Tibial nerve (tissue), 4 donors: ENCODE measurements around the gene SH3RF2.

ENCODE experiments used
- EP300 ChIP-seq, 2 donors: sonication (generic); formaldehyde crosslinking; IDR thresholded peaks; one replicate each; pipeline ENCODE4 v1.6.1; 2017; ENCODE audit warnings: antibody characterized with exemption in 2 of 2, mild to moderate bottlenecking in 1 of 2
- TF ChIP-seq, protein P1 (sequence below), 5 experiments: fragments of 200-600 bp in 3 of 5; fragments of 450-650 bp in 2 of 5; sonication (generic) in 3 of 5; IDR thresholded peaks; one replicate each; pipeline ENCODE4 v1.5.1; 2016 to 2019; ENCODE audit warnings: antibody characterized with exemption in 5 of 5, mild to moderate bottlenecking in 3 of 5, moderate library complexity in 2 of 5

DNA sequence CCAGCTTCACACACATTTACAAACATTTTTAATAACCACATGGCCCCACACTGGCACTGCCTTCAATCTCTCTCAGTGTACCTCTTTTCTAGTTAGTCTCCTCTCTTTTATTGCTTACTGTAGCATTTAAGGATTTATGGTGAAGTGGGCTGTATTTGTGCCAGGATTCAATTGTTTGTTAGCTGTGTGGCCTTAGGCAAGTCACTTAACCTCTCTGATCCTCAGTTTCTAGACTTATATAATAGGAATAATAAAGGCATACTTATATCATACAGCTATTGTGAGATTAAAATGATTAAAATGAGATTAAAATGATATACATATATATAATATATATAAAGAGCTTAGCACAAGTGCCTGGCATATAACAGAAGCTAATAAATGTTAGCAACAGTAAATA lies 6.4 kb downstream of the SH3RF2 start:
- TF ChIP-seq, protein P1, sequence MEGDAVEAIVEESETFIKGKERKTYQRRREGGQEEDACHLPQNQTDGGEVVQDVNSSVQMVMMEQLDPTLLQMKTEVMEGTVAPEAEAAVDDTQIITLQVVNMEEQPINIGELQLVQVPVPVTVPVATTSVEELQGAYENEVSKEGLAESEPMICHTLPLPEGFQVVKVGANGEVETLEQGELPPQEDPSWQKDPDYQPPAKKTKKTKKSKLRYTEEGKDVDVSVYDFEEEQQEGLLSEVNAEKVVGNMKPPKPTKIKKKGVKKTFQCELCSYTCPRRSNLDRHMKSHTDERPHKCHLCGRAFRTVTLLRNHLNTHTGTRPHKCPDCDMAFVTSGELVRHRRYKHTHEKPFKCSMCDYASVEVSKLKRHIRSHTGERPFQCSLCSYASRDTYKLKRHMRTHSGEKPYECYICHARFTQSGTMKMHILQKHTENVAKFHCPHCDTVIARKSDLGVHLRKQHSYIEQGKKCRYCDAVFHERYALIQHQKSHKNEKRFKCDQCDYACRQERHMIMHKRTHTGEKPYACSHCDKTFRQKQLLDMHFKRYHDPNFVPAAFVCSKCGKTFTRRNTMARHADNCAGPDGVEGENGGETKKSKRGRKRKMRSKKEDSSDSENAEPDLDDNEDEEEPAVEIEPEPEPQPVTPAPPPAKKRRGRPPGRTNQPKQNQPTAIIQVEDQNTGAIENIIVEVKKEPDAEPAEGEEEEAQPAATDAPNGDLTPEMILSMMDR (IDR thresholded peaks at IDR 0.05), result no peak
- TF ChIP-seq EP300 (IDR thresholded peaks at IDR 0.05), result no peak
